GM20000 (cell line): ENCODE measurements around the gene FANCM.

Experiments used
- DNase-seq: peaks from one replicate; pipeline ENCODE4 v3.0.0; 2012; ENCODE audit warnings: low spot score
- TF ChIP-seq, protein P1 (sequence below): IDR thresholded peaks from 2 replicates; pipeline ENCODE4 v1.5.1; 2012; ENCODE audit warnings: mild to moderate bottlenecking, control low read depth; ENCODE audit errors: extremely low read depth, missing control alignments

Gene FANCM

DNA sequence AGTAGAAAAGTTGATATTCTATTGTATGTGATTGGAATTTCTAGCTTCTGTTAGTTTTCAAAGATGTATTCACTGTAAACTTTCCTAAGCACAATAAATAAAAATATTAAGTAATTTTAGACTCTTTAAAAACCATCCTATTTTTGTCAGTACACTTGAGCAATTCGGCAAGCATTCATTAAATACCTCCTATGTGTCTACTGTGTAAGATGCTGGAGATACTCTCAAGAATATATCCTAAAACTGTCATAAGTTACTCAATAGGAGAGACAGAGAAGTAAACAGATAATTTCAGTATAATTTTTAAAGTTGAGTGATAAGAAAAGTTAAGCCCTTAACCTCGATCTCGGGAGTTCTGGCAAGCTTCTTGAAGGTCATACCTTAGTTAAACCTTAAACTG, 46.1 kb downstream of the FANCM start:
- DNase-seq, result no peak
- TF ChIP-seq, protein P1, sequence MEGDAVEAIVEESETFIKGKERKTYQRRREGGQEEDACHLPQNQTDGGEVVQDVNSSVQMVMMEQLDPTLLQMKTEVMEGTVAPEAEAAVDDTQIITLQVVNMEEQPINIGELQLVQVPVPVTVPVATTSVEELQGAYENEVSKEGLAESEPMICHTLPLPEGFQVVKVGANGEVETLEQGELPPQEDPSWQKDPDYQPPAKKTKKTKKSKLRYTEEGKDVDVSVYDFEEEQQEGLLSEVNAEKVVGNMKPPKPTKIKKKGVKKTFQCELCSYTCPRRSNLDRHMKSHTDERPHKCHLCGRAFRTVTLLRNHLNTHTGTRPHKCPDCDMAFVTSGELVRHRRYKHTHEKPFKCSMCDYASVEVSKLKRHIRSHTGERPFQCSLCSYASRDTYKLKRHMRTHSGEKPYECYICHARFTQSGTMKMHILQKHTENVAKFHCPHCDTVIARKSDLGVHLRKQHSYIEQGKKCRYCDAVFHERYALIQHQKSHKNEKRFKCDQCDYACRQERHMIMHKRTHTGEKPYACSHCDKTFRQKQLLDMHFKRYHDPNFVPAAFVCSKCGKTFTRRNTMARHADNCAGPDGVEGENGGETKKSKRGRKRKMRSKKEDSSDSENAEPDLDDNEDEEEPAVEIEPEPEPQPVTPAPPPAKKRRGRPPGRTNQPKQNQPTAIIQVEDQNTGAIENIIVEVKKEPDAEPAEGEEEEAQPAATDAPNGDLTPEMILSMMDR, result no peak

DNA sequence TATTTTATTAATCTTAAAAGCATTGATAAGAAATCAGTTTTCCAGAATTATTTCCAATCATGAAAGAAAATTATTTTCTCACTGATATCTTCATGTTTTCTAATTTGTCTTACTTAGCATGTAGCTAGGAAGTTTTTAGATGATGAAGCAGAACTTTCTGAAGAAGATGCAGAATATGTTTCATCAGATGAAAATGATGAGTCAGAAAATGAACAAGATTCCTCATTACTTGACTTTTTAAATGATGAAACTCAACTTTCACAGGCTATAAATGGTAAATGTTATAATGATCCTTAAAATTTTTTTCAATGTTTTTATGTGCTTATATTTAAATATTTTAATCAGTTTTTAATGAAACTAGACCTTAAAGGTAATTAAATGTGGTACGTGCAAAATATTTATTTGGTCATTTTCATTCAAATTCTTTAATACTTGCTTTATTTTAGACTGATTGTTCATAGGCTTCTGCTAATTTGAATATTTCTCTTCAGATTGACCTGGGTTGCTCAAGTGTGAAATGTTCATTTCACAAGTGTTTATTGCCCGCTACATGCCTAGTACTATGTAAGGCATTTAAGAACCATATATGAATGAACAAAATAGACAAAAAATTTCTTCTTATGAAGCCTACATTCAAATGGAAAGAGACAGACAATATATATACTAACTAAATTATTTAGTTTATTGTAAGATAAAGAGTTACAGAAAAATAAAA, 49.5 kb downstream of the FANCM start:
- TF ChIP-seq, protein P1, result no peak
- DNase-seq, result no peak

DNA sequence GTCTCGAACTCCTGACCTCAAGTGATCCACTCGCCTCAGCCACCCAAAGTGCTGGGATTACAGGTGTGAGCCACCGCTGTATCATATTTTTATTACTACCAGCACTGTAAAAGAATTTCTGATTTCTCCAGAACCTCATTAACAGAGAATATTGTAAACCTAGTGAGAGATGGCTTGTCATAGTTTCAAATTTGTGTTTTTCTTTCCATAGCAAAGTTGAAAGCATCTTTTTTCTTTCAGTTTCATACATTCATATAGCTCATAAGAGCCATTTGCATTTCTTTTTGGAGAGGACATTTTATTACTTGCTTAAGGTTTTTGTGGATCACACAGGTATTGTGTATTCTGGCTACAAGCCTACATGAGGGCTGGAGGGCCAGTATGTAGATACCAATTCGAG, 59.2 kb downstream of the FANCM start:
- DNase-seq, result peak; percentile 9
- TF ChIP-seq, protein P1, result no peak

DNA sequence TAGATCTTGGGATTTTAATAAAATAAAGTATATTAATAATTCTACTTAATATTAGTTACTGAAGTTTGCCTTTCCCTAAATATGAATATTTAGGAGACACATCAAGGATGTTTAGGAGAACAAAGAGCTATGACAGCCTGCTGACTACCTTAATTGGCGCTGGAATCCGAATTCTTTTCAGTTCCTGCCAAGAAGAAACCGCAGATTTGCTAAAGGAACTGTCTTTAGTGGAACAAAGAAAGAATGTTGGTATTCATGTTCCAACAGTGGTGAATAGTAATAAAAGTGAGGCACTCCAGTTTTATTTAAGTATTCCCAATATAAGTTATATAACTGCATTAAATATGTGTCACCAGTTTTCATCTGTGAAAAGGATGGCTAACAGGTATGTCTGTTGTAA, 62.8 kb downstream of the FANCM start:
- TF ChIP-seq, protein P1, result no peak
- DNase-seq, result no peak

DNA sequence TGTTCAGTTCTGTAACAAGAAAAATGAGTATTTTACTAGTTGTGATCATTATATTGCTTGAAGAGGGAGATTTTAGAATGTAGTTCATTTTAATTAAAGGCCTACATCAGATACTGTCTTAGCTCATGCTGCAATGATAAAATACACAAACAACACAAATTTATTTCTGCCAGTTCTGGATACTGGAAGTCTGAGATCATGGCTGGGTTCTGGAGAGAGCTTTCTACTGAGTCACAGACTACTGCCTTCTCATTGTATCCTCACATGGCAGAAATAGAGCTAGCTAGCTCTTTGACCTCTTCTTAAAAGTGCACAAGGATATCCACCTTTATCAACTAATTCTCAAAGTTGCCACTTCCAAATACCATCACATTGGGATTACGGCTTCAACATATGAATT, 63.5 kb downstream of the FANCM start:
- TF ChIP-seq, protein P1, result no peak
- DNase-seq, result no peak

DNA sequence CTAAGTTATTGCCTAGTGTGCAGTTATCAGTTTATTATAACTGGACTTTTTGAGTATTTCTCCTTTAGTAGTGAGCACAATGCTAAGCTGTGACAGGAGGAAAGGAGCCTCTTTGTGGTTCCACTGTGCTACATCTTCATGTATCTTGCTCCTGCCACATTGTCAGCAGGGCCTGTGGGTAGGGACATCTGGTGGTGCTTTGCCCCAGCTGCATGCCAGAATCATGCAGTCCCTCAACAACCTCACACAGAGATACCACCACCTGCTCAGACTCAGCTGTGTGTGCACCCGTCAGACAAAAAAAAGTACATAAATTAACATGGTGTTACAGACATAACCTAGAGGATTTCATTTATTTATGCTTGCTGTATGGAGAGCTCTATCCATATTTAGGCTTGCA, 66.2 kb downstream of the FANCM start:
- peak; percentile 6 for DNase-seq
- TF ChIP-seq, protein P1, result no peak

DNA sequence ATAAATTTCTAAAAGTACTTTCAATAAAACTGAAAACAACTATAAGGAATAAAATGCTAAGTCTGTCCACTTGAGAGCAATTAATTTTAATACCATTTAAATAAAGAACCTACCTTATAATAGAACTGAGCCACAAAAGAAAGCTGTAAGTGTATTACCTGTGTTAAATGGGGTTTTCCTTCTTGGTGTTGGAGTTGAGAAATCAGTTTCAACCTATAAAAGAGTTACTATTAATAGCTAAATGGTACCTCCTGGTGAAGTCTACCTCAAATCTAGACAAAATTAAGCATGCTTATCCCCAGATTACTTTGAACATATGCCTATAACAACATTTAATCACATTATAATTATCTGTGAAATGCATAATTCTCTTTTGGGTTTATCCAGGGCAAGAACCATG, 68.5 kb downstream of the FANCM start:
- TF ChIP-seq, protein P1, result no peak
- no peak for DNase-seq
